A549 (cell line): ENCODE data around the gene MAJIN. TPM values are rescaled to one million over a fixed set of nuclear protein-coding genes. Genes with fewer than 3 reads are reported as not detected.

Experiments
- ATAC-seq, 2 experiments: fragments of 200-7000 bp in 1 of 2; fragments of >200 bp in 1 of 2; cut with Nextera tagmentation in 1 of 2; cut with Tn5 transposase in 1 of 2; 3 replicates each; pipeline versions ENCODE4 v1.8.0 to v1.9.1; 2018 to 2020; ENCODE audit warnings: mild to moderate bottlenecking in 1 of 2, moderate library complexity in 1 of 2
- CTCF ChIA-PET: fragments of 300-600 bp; sonication (Branson Sonifier 250); formaldehyde crosslinking; extraction: SDS; loops from one replicate; lab custom pipeline; 2021; ENCODE audit warnings: antibody characterized with exemption, inconsistent platforms; lab: Yijun Ruan, JAX
- POLR2A ChIA-PET: fragments of 350-600 bp; formaldehyde crosslinking; extraction: SDS; loops from one replicate; lab custom pipeline; 2021; ENCODE audit warnings: antibody characterized with exemption, inconsistent platforms; lab: Yijun Ruan, JAX
- DNase-seq, 2 experiments: peaks; one replicate each; pipeline versions ENCODE4 v3.0.0 to v3.0.0-alpha.2; 2011 to 2016; ENCODE audit warnings: low read depth in 1 of 2, low spot score in 1 of 2
- FAIRE-seq: peaks from 2 replicates; lab custom pipeline; 2011; peaks lifted over from hg19 to GRCh38; lab: Jason Lieb, UNC
- H3K27ac ChIP-seq, 2 experiments: fragments of >200 bp; sonication (Bioruptor Twin); formaldehyde crosslinking; 3 replicates each; pipeline ENCODE4 v1.5.1; 2016 to 2017
- H3K4me1 ChIP-seq: fragments of >200 bp; sonication (Bioruptor Twin); formaldehyde crosslinking; 3 replicates; pipeline ENCODE4 v1.6.1; 2016
- H3K4me2 ChIP-seq: fragments of >200 bp; sonication (Bioruptor Twin); formaldehyde crosslinking; 3 replicates; pipeline ENCODE4 v1.6.1; 2016
- H3K4me3 ChIP-seq: fragments of >200 bp; sonication (Bioruptor Twin); formaldehyde crosslinking; 3 replicates; pipeline ENCODE4 v1.5.1; 2016
- H3K9me3 ChIP-seq: fragments of >200 bp; sonication (Bioruptor Twin); formaldehyde crosslinking; 3 replicates; pipeline ENCODE4 v1.6.1; 2016
- BHLHE40 ChIP-seq: IDR thresholded peaks from 2 replicates; pipeline ENCODE4 v1.6.1; 2012; ENCODE audit warnings: low read depth, low read length, inconsistent platforms
- CBX2 ChIP-seq: fragments of 200-600 bp; sonication (generic); IDR thresholded peaks from 2 replicates; pipeline ENCODE4 v1.6.1; 2016; ENCODE audit warnings: low read depth, mild to moderate bottlenecking, borderline replicate concordance
- CBX8 ChIP-seq: fragments of 200-600 bp; sonication (generic); IDR thresholded peaks from 2 replicates; pipeline ENCODE4 v1.6.1; 2016
- CHD2 ChIP-seq: fragments of 150-350 bp; IDR thresholded peaks from 2 replicates; pipeline ENCODE4 v1.6.1; 2014; ENCODE audit warnings: low read length; ENCODE audit not compliant: partially characterized antibody
- EHMT2 ChIP-seq: fragments of 200-600 bp; sonication (generic); IDR thresholded peaks from 2 replicates; pipeline ENCODE4 v1.6.1; 2016; ENCODE audit warnings: antibody characterized with exemption, low read depth, mild to moderate bottlenecking, moderate library complexity
- ELK1 ChIP-seq: fragments of 150-350 bp; IDR thresholded peaks from 2 replicates; pipeline ENCODE4 v1.6.1; 2014; ENCODE audit warnings: low read depth, mild to moderate bottlenecking, low read length
- EP300 ChIP-seq, 2 experiments: fragments of >200 bp; sonication (Bioruptor Twin); formaldehyde crosslinking; IDR thresholded peaks; 2 replicates in 1 of 2; 3 replicates in 1 of 2; pipeline ENCODE4 v1.6.1; 2016 to 2017
- FOSL2 ChIP-seq, 2 experiments: fragments of 450-650 bp in 1 of 2; fragments of >200 bp in 1 of 2; sonication (Bioruptor Twin) in 1 of 2; formaldehyde crosslinking; IDR thresholded peaks; 2 replicates each; pipeline versions ENCODE4 v1.5.0 to v1.6.1; 2016 to 2020; ENCODE audit warnings: mild to moderate bottlenecking in 1 of 2, moderate library complexity in 1 of 2
- FOXS1 ChIP-seq: fragments of 250-450 bp; sonication (Bioruptor Pico); IDR thresholded peaks from 2 replicates; pipeline ENCODE4 v1.5.0; 2020; ENCODE audit warnings: mild to moderate bottlenecking, moderate library complexity
- HDAC2 ChIP-seq: fragments of 200-600 bp; sonication (generic); IDR thresholded peaks from 2 replicates; pipeline ENCODE4 v1.6.1; 2016
- HEYL ChIP-seq: fragments of 250-450 bp; sonication (Bioruptor Pico); IDR thresholded peaks from 2 replicates; pipeline ENCODE4 v1.8.0; 2021; ENCODE audit warnings: mild to moderate bottlenecking, moderate library complexity
- HOXB13 ChIP-seq: fragments of 250-450 bp; sonication (Bioruptor Pico); IDR thresholded peaks from 2 replicates; pipeline ENCODE4 v1.5.0; 2020; ENCODE audit warnings: low read depth, mild to moderate bottlenecking, moderate library complexity
- MAX ChIP-seq: IDR thresholded peaks from 2 replicates; pipeline ENCODE4 v1.6.1; 2012
- MAZ ChIP-seq: fragments of 150-350 bp; IDR thresholded peaks from 2 replicates; pipeline ENCODE4 v1.6.1; 2014; ENCODE audit warnings: antibody characterized with exemption, low read depth, low read length, borderline replicate concordance
- NFE2L2 ChIP-seq: fragments of 150-350 bp; conservative IDR thresholded peaks from 2 replicates; pipeline ENCODE4 v1.6.1; 2014; ENCODE audit warnings: low read length
- NPAS2 ChIP-seq: fragments of 250-450 bp; sonication (Bioruptor Pico); IDR thresholded peaks from 2 replicates; pipeline ENCODE4 v1.8.0; 2022; ENCODE audit warnings: mild to moderate bottlenecking, moderate library complexity, borderline replicate concordance
- PBX3 ChIP-seq: IDR thresholded peaks from 2 replicates; pipeline ENCODE4 v1.6.1; 2012
- RFX5 ChIP-seq: fragments of 450-650 bp; IDR thresholded peaks from 2 replicates; pipeline ENCODE4 v1.7.1; 2014; ENCODE audit warnings: antibody characterized with exemption, mild to moderate bottlenecking, moderate library complexity
- RNF2 ChIP-seq: fragments of 200-600 bp; sonication (generic); IDR thresholded peaks from 2 replicates; pipeline ENCODE4 v1.6.1; 2016; ENCODE audit warnings: low read depth, mild to moderate bottlenecking, antibody characterized with exemption, moderate library complexity, borderline replicate concordance
- SMC3 ChIP-seq: fragments of >200 bp; sonication (Bioruptor Twin); formaldehyde crosslinking; IDR thresholded peaks from 3 replicates; pipeline ENCODE4 v1.6.1; 2018; ENCODE audit warnings: inconsistent platforms
- TFCP2L1 ChIP-seq: fragments of 250-450 bp; sonication (Bioruptor Pico); IDR thresholded peaks from 2 replicates; pipeline ENCODE4 v1.5.0; 2021; ENCODE audit warnings: mild to moderate bottlenecking
- ZC3H11A ChIP-seq: fragments of 450-650 bp; IDR thresholded peaks from 2 replicates; pipeline ENCODE4 v1.6.1; 2014; ENCODE audit warnings: antibody characterized with exemption, mild to moderate bottlenecking
- ZNF302 ChIP-seq: fragments of 250-450 bp; sonication (Bioruptor Pico); IDR thresholded peaks from 2 replicates; pipeline ENCODE4 v1.9.0; 2021; ENCODE audit warnings: inconsistent platforms, mild to moderate bottlenecking, moderate library complexity
- ZSCAN20 ChIP-seq: fragments of 250-450 bp; sonication (Bioruptor Pico); IDR thresholded peaks from 2 replicates; pipeline ENCODE4 v1.8.0; 2022; ENCODE audit warnings: mild to moderate bottlenecking, moderate library complexity
- WGBS: methylation state at CpG from one replicate; pipeline ENCODE4 v1.1.6; 2017; ENCODE audit errors: missing lambda C conversion rate; 5-methylcytosine and 5-hydroxymethylcytosine counted together
- polyA plus RNA-seq, 4 experiments: library from polyadenylated mRNA; depleted of rRNA in 3 of 4; stranded (reverse); fragments of >200 nt; fragmentation: RNase III in 1 of 4; extraction: RNeasy Plus Mini Kit Qiagen cat#74134 plus additional on column Dnase treatment in 1 of 4; gene quantifications; 2 replicates in 3 of 4; 3 replicates in 1 of 4; pipeline ENCODE4 v1.2.3, GENCODE V29; 2011 to 2017
- TF ChIP-seq, protein P1 (sequence below): IDR thresholded peaks from 2 replicates; pipeline ENCODE4 v1.6.1; 2012; ENCODE audit warnings: low read depth, borderline replicate concordance

MAJIN gene
- polyA plus RNA-seq, 2 of the 4 experiments (the other 2 are of a cell fraction), result 0.12 TPM; not detected in 1

GRCh38 chr11:64923944-64924909 is 47.7 kb downstream of the MAJIN start, which contains the start of gene PPP2R5B (continued):
- TF ChIP-seq PBX3 (peak; percentile 47; the same call in 1 of the 2 replicates), HEYL (CRISPR knock-in tag) (no peak), RNF2 (0 out of 2 replicates have a peak, but pooled peaks have one; percentile 29)

DNA sequence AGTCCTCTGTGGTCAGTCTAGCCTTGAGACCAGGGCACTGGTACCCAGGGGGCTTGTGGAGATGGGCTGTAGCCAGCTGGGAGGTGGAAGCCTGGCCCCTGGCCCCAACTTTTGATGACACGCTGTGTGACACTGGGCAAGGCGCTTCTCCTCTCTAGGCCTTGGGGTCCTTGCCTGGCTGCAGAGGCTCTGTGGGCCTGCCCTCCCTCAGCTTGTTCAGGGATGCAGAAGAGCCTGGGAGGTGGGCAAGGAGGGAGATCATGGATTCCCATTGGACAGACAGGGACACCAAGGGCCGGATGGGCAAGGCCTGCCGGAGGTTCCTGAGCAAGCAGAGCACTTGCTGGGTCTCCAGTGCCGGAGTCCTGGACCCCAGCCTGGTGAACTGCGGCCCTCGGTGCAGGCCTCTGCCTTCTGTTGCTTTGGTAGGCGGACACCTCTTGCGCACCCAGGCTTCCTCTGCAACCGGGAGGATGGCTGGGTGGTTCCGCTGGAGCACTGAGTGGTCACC is 48.7 kb downstream of the MAJIN start:
- H3K4me3 ChIP-seq, result no peak overlapping the region
- FAIRE-seq (no peak), DNase-seq (no peak), ATAC-seq (no peak)
- H3K4me2 ChIP-seq, result peak overlapping the region; percentile 98; the same call in 2 of the 3 replicates
- POLR2A ChIA-PET, result no interaction called here
- H3K9me3 ChIP-seq, result no peaks in the 10 kb centered on the region
- TF ChIP-seq CHD2, result no peak
- TF ChIP-seq NPAS2 (CRISPR knock-in tag), result no peak
- TF ChIP-seq HDAC2, result no peak
- TF ChIP-seq RFX5, result no peak
- no peak for TF ChIP-seq NFE2L2
- no peak for TF ChIP-seq ZNF302
- TF ChIP-seq FOXS1 (CRISPR knock-in tag), result no peak
- TF ChIP-seq HOXB13, result no peak
- TF ChIP-seq, protein P1, sequence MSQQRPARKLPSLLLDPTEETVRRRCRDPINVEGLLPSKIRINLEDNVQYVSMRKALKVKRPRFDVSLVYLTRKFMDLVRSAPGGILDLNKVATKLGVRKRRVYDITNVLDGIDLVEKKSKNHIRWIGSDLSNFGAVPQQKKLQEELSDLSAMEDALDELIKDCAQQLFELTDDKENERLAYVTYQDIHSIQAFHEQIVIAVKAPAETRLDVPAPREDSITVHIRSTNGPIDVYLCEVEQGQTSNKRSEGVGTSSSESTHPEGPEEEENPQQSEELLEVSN, result no peak
- WGBS, result 77% methylated on average over 5 of the region's 11 CpGs
- peaks cover 19% of the 10 kb centered on the region for H3K4me1 ChIP-seq
- CTCF ChIA-PET, result interaction anchor here (1.1 to 14.9 kb wide), 4 partner anchors 10 to 92 kb away, joined by 3 to 132 read pairs (median 6); partner anchors contain the start of gene BATF2
- H3K27ac ChIP-seq, result peak overlapping the region; percentile 93 to 96; a peak in 5 of 6 replicates

DNA sequence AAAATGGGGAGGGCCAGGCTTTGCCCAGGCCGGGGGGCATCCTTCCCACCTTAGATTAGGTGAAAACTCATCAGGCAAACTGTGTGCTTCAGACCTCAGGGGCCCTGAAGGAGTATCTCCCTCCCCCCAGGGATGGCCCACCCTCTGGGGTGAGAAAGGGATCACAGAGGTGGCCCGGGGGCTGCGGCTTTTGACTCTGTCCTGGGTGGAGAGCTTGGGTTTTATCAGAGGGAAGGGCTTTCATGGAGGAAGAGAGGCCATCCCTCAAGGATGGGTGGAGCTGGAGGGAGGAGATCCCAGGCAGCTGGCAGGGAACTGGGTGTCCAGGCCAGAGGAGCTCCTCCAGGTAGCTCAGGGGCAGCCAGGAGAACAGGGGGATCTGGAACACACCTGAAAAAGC is 50.5 kb downstream of the MAJIN start:
- Histone ChIP-seq H3K4me3 (no peak overlapping the region), H3K27ac (no peak overlapping the region), H3K4me1 (peaks cover 23% of the 10 kb centered on the region), H3K4me2 (no peak overlapping the region), H3K9me3 (no peaks in the 10 kb centered on the region)
- ATAC-seq (no peak), DNase-seq (no peak), FAIRE-seq (no peak)
- POLR2A ChIA-PET, result no interaction called here
- WGBS, result 76% methylated on average over 2 of the region's 3 CpGs
- CTCF ChIA-PET, result interaction anchor here (0.8 to 14.9 kb wide), 3 partner anchors 10 to 77 kb away, joined by 3 to 132 read pairs (median 4); partner anchors contain the start of gene CDC42BPG
- no peak for TF ChIP-seq HEYL (CRISPR knock-in tag)
- TF ChIP-seq MAX, result no peak
- TF ChIP-seq CBX2, result no peak

GRCh38 chr11:64920124-64920523 is 51.8 kb downstream of the MAJIN start:
- ATAC-seq, result no peak
- ChIA-PET POLR2A (no interaction called here), CTCF (interaction anchor here (1.2 to 14.9 kb wide), 4 partner anchors 20 to 94 kb away, joined by 3 to 132 read pairs (median 6); partner anchors contain the start of gene ARL2)
- DNase-seq, result no peak
- WGBS, result 69% methylated on average over 2 of the region's 2 CpGs
- FAIRE-seq, result no peak
- TF ChIP-seq SMC3, result no peak
- no peak for TF ChIP-seq HDAC2
- TF ChIP-seq ZSCAN20, result no peak
- no peak for TF ChIP-seq FOSL2 (IDR thresholded peaks at IDR 0.05)
- no peak for TF ChIP-seq FOSL2 (CRISPR knock-in tag; IDR thresholded peaks at IDR 0.05)
- no peak for TF ChIP-seq ELK1
- TF ChIP-seq EHMT2, result no peak
- no peak for TF ChIP-seq CBX8
- no peak for TF ChIP-seq ZC3H11A
- TF ChIP-seq TFCP2L1 (CRISPR knock-in tag), result no peak
- no peak for TF ChIP-seq MAZ
- no peak for TF ChIP-seq EP300 (IDR thresholded peaks at IDR 0.05)
- no peak for TF ChIP-seq BHLHE40
- H3K27ac ChIP-seq, result no peak overlapping the region
- H3K9me3 ChIP-seq, result no peaks in the 10 kb centered on the region
- no peak overlapping the region for H3K4me2 ChIP-seq
- H3K4me3 ChIP-seq, result no peak overlapping the region
- H3K4me1 ChIP-seq, result peaks cover 22% of the 10 kb centered on the region
